HepG2 (cell line): Measurements from ENCODE around the gene IQCB1. TPM values are rescaled to one million over a fixed set of nuclear protein-coding genes. Genes with fewer than 3 reads are reported as not detected.

ENCODE experiments used
- ATAC-seq: fragments of 200-7000 bp; cut with Tn5 transposase; 3 replicates; pipeline ENCODE4 v1.9.1; 2020; ENCODE audit warnings: mild to moderate bottlenecking, moderate library complexity
- BruUV-seq: library from RNA; stranded (reverse); fragments of 400-500 nt; replicated peaks from 2 replicates; lab custom pipeline; 2021; lab: Mats Ljungman, UMichigan
- CTCF ChIA-PET: fragments of 300-600 bp; formaldehyde crosslinking; extraction: SDS; loops from one replicate; lab custom pipeline; 2021; ENCODE audit warnings: low total read pairs, inconsistent platforms, low intra/inter-chr PET ratio; lab: Yijun Ruan, JAX
- POLR2A ChIA-PET: fragments of 350-600 bp; sonication (Branson Sonifier 250); formaldehyde crosslinking; loops from one replicate; lab custom pipeline; 2020; ENCODE audit warnings: antibody characterized with exemption, inconsistent platforms; lab: Yijun Ruan, JAX
- DNase-seq: peaks from one replicate; pipeline ENCODE4 v3.0.0-alpha.2; 2015; ENCODE audit warnings: low spot score
- FAIRE-seq: peaks from 3 replicates; lab custom pipeline; 2011; peaks lifted over from hg19 to GRCh38; lab: Jason Lieb, UNC
- H2AFZ ChIP-seq: one replicate; pipeline ENCODE4 v1.6.1; 2011; ENCODE audit warnings: low read length, inconsistent platforms
- H3K27ac ChIP-seq: fragments of 300-600 bp; 3 replicates; pipeline ENCODE4 v1.8.0; 2011; ENCODE audit warnings: mixed run types, mild to moderate bottlenecking, mixed read lengths, low read length, inconsistent platforms; ENCODE audit not compliant: insufficient read depth; ENCODE audit errors: extremely low read length
- H3K27me3 ChIP-seq, 2 experiments: fragments of 200-600 bp in 1 of 2; 2 replicates in 1 of 2; 3 replicates in 1 of 2; pipeline versions ENCODE4 v1.6.0 to v1.8.0; 2011; ENCODE audit warnings: low read length in 2 of 2, mild to moderate bottlenecking in 2 of 2, moderate library complexity in 2 of 2, inconsistent platforms in 1 of 2; ENCODE audit not compliant: insufficient read depth in 2 of 2, control insufficient read depth in 1 of 2
- H3K36me3 ChIP-seq, 2 experiments: fragments of 200-600 bp in 1 of 2; replicated peaks in 1 of 2; 2 replicates in 1 of 2; 3 replicates in 1 of 2; pipeline versions ENCODE4 v1.5.1 to v1.8.0; 2011; ENCODE audit warnings: low read length in 2 of 2, inconsistent platforms in 1 of 2; ENCODE audit not compliant: insufficient read depth in 2 of 2, control insufficient read depth in 1 of 2
- H3K4me1 ChIP-seq: 2 replicates; pipeline ENCODE4 v1.5.1; 2012; ENCODE audit warnings: low read length, inconsistent platforms; ENCODE audit not compliant: insufficient read depth
- H3K4me2 ChIP-seq: 2 replicates; pipeline ENCODE4 v1.6.0; 2011; ENCODE audit warnings: low read depth, low read length, inconsistent platforms
- H3K4me3 ChIP-seq, 3 experiments: fragments of 200-600 bp in 1 of 3; sonication (generic), shearing (Covaris generic) in 1 of 3; replicated peaks in 1 of 3; 2 replicates each; pipeline ENCODE4 v1.5.1; 2011 to 2016; ENCODE audit warnings: low read length in 3 of 3, inconsistent platforms in 2 of 3, low read depth in 2 of 3, mild to moderate bottlenecking in 2 of 3, control low read depth in 1 of 3, mixed read lengths in 1 of 3; ENCODE audit not compliant: insufficient read depth in 1 of 3
- H3K79me2 ChIP-seq: one replicate; pipeline ENCODE4 v1.6.1; 2011; ENCODE audit warnings: low read length, inconsistent platforms; ENCODE audit not compliant: insufficient read depth
- H3K9ac ChIP-seq: 2 replicates; pipeline ENCODE4 v1.6.0; 2011; ENCODE audit warnings: mild to moderate bottlenecking, low read depth, low read length, inconsistent platforms; ENCODE audit not compliant: insufficient read depth
- H3K9me3 ChIP-seq: 2 replicates; pipeline ENCODE4 v1.5.1; 2012; ENCODE audit warnings: mild to moderate bottlenecking, low read length
- H4K20me1 ChIP-seq: 2 replicates; pipeline ENCODE4 v1.6.0; 2011; ENCODE audit warnings: inconsistent platforms, mild to moderate bottlenecking, low read length, moderate library complexity; ENCODE audit not compliant: insufficient read depth
- AKNA ChIP-seq: sonication (generic); formaldehyde crosslinking; IDR thresholded peaks from 2 replicates; pipeline ENCODE4 v1.4.0; 2020; ENCODE audit warnings: missing genetic modification reagents, borderline replicate concordance
- BRF2 ChIP-seq: sonication (generic); formaldehyde crosslinking; IDR thresholded peaks from 2 replicates; pipeline ENCODE4 v1.8.1; 2022; ENCODE audit warnings: mild to moderate bottlenecking, missing genetic modification reagents
- EZH2 ChIP-seq: conservative IDR thresholded peaks from 2 replicates; pipeline ENCODE4 v1.6.1; 2012; ENCODE audit warnings: mild to moderate bottlenecking, low read depth, low read length, moderate library complexity
- FOXA1 ChIP-seq, 2 experiments: fragments of 450-650 bp in 1 of 2; sonication (generic) in 1 of 2; formaldehyde crosslinking in 1 of 2; IDR thresholded peaks; 2 replicates each; pipeline versions ENCODE4 v1.4.0 to v1.6.1; 2016 to 2020; ENCODE audit warnings: missing genetic modification reagents in 1 of 2
- HDAC1 ChIP-seq: sonication (generic); formaldehyde crosslinking; IDR thresholded peaks from 2 replicates; pipeline ENCODE4 v1.5.1; 2020; ENCODE audit warnings: mild to moderate bottlenecking, missing genetic modification reagents
- HIC2 ChIP-seq: sonication (generic); formaldehyde crosslinking; IDR thresholded peaks from 2 replicates; pipeline ENCODE4 v1.9.0; 2022; ENCODE audit warnings: low read depth, missing genetic modification reagents
- HMG20B ChIP-seq: conservative IDR thresholded peaks from 2 replicates; pipeline ENCODE4 v1.6.1; 2016; ENCODE audit warnings: missing genetic modification reagents, missing compliant biosample characterization
- MAZ ChIP-seq, 2 experiments: sonication (generic) in 1 of 2; formaldehyde crosslinking in 1 of 2; IDR thresholded peaks; 2 replicates each; pipeline versions ENCODE4 v1.5.0 to v1.6.1; 2012 to 2020; ENCODE audit warnings: low read depth in 2 of 2, mild to moderate bottlenecking in 2 of 2, borderline replicate concordance in 1 of 2, improper control_type of control experiment in 1 of 2, low read length in 1 of 2, missing genetic modification reagents in 1 of 2, moderate library complexity in 1 of 2
- MED1 ChIP-seq: sonication (generic); formaldehyde crosslinking; IDR thresholded peaks from 2 replicates; pipeline ENCODE4 v1.4.0; 2020; ENCODE audit warnings: missing genetic modification reagents
- STAT5B ChIP-seq: sonication (generic); formaldehyde crosslinking; IDR thresholded peaks from 2 replicates; pipeline ENCODE4 v1.4.0; 2020; ENCODE audit warnings: missing genetic modification reagents
- XBP1 ChIP-seq: sonication (generic); formaldehyde crosslinking; IDR thresholded peaks from 2 replicates; pipeline ENCODE4 v1.5.0; 2020; ENCODE audit warnings: missing genetic modification reagents
- ZNF562 ChIP-seq: sonication (generic); formaldehyde crosslinking; IDR thresholded peaks from 2 replicates; pipeline ENCODE4 v1.8.0; 2022; ENCODE audit warnings: missing genetic modification reagents, borderline replicate concordance
- WGBS: methylation state at CpG from one replicate; pipeline ENCODE4 v1.1.6; 2017; ENCODE audit warnings: low lambda C conversion rate; 5-methylcytosine and 5-hydroxymethylcytosine counted together
- in situ Hi-C: cut with HindIII; loops from 2 replicates; pipeline ENCODE4 v1.10.0; 2017; ENCODE audit warnings: low pct_unique_long_range_greater_than_20kb; ENCODE audit not compliant: extremely low pct_ligation_motif_present
- intact Hi-C: fragments of 100-400 bp; cut with micrococcal nuclease; formaldehyde crosslinking; loops from one replicate; pipeline ENCODE4 v1.10.0; 2022; ENCODE audit not compliant: unreplicated experiment
- polyA plus RNA-seq, 8 experiments: library from polyadenylated mRNA; depleted of rRNA in 3 of 8; stranded (reverse) in 7 of 8; unstranded in 1 of 8; fragments of >200 nt; fragmentation: Illumina TruSeq in 4 of 8; extraction: Trizol in 4 of 8; gene quantifications; 2 replicates each; pipeline versions ENCODE4 v1.2.1 to v1.2.3, GENCODE V29; 2011 to 2016; ENCODE audit warnings: low read depth in 4 of 8, missing spikeins in 1 of 8, mixed read lengths in 1 of 8; ENCODE audit not compliant: insufficient read depth in 1 of 8
- total RNA-seq, 5 experiments: library from RNA; depleted of rRNA; stranded (reverse); fragments of >200 nt; fragmentation: Illumina TruSeq; extraction: Trizol; gene quantifications; 2 replicates each; pipeline ENCODE4 v1.2.3, GENCODE V29; 2016; ENCODE audit warnings: low read depth in 1 of 5
- TF ChIP-seq, protein P1 (sequence below): sonication (generic); formaldehyde crosslinking; IDR thresholded peaks from 2 replicates; pipeline ENCODE4 v1.5.0; 2020; ENCODE audit warnings: mild to moderate bottlenecking, missing genetic modification reagents

IQCB1 gene
- total and polyA plus RNA-seq, 2 of the 13 experiments (the other 11 are each of a cell fraction or from before 2014, with no cell fraction given): 18.0 to 41.4 TPM

GRCh38 chr3:121809249-121809648 lies 25.6 kb downstream of the IQCB1 start:
- Histone ChIP-seq H3K4me1 (no peaks in the 10 kb centered on the region), H3K4me2 (no peak overlapping the region), H3K4me3 (no peak overlapping the region), H4K20me1 (no peaks in the 10 kb centered on the region), H2AFZ (no peak overlapping the region), H3K36me3 (peaks cover 4 to 42% of the 10 kb centered on the region in 2 experiments; a peak in 3 of 5 replicates), H3K27me3 (no peaks in the 10 kb centered on the region), H3K79me2 (no peaks in the 10 kb centered on the region), H3K9me3 (no peaks in the 10 kb centered on the region), H3K9ac (no peak overlapping the region), H3K27ac (no peak overlapping the region)
- POLR2A ChIA-PET: interaction anchor here (1.2 kb wide), 1 partner anchor 25 kb away, joined by 3 read pairs; no protein-coding TSS in a partner anchor
- FAIRE-seq (no peak), ATAC-seq (no peak), DNase-seq (no peak)
- in situ Hi-C loops: no loop called here
- CTCF ChIA-PET: no interaction called here
- intact Hi-C loops: no loop called here
- TF ChIP-seq AKNA (CRISPR knock-in tag) (no peak), XBP1 (CRISPR knock-in tag) (no peak), HDAC1 (CRISPR knock-in tag) (no peak), HIC2 (CRISPR knock-in tag) (no peak), MED1 (CRISPR knock-in tag) (no peak), EZH2 (no peak), MAZ (IDR thresholded peaks at IDR 0.05; ENCODE audit: borderline replicate concordance, low read depth, low read length) (no peak), MAZ (CRISPR knock-in tag; IDR thresholded peaks at IDR 0.05; ENCODE audit: low read depth) (no peak), ZNF562 (CRISPR knock-in tag) (no peak), STAT5B (no peak), HMG20B (CRISPR knock-in tag) (no peak), BRF2 (CRISPR knock-in tag) (no peak), FOXA1 (IDR thresholded peaks at IDR 0.05) (no peak), FOXA1 (CRISPR knock-in tag; IDR thresholded peaks at IDR 0.05) (no peak)
- TF ChIP-seq, protein P1, sequence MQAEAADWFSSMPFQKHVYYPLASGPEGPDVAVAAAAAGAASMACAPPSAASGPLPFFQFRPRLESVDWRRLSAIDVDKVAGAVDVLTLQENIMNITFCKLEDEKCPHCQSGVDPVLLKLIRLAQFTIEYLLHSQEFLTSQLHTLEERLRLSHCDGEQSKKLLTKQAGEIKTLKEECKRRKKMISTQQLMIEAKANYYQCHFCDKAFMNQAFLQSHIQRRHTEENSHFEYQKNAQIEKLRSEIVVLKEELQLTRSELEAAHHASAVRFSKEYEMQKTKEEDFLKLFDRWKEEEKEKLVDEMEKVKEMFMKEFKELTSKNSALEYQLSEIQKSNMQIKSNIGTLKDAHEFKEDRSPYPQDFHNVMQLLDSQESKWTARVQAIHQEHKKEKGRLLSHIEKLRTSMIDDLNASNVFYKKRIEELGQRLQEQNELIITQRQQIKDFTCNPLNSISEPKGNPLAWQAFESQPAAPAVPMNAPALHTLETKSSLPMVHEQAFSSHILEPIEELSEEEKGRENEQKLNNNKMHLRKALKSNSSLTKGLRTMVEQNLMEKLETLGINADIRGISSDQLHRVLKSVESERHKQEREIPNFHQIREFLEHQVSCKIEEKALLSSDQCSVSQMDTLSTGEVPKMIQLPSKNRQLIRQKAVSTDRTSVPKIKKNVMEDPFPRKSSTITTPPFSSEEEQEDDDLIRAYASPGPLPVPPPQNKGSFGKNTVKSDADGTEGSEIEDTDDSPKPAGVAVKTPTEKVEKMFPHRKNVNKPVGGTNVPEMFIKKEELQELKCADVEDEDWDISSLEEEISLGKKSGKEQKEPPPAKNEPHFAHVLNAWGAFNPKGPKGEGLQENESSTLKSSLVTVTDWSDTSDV (CRISPR knock-in tag): no peak
- no TSS peak for BruUV-seq
- WGBS: 70% methylated on average over 1 of the region's 1 CpG
